ENCODE data around the gene PTDSS2.
A peak's percentile ranks its signal among the peaks of the same experiment; 100 is the strongest.
"Not testable (repeated sequence)": the region's sequence is repeated elsewhere in the genome, so short reads cannot be mapped to it uniquely, and the experiment has no call there.

PTDSS2 gene

GRCh38 chr11:452203-452744, 2.2 kb downstream of the PTDSS2 start:
- DNase-seq = no peak

GRCh38 chr11:452916-453527, 2.9 kb downstream of the PTDSS2 start:
- no peak for DNase-seq

- no peak for DNase-seq
Measured at GRCh38 chr11:453564-453963, 3.5 kb downstream of the PTDSS2 start.

- no peak for DNase-seq
Measured at GRCh38 chr11:454043-454442, 4.0 kb downstream of the PTDSS2 start.

GRCh38 chr11:454801-455565, 4.9 kb downstream of the PTDSS2 start:
- DNase-seq = no peak

- DNase-seq = no peak
Measured at GRCh38 chr11:455566-456147, 5.6 kb downstream of the PTDSS2 start.

GRCh38 chr11:456533-456932, 6.5 kb downstream of the PTDSS2 start:
- DNase-seq = peak; percentile 60

- DNase-seq = peak; percentile 40
Measured at GRCh38 chr11:457111-457760, 7.2 kb downstream of the PTDSS2 start.

GRCh38 chr11:459511-460220, 9.6 kb downstream of the PTDSS2 start:
- DNase-seq = no peak

- no peak for DNase-seq
Measured at GRCh38 chr11:460331-461199, 10.5 kb downstream of the PTDSS2 start.

- DNase-seq = no peak
Measured at GRCh38 chr11:461626-462025, 11.5 kb downstream of the PTDSS2 start.

GRCh38 chr11:462107-462890, 12.2 kb downstream of the PTDSS2 start:
- DNase-seq = no peak

GRCh38 chr11:464316-464715, 14.2 kb downstream of the PTDSS2 start:
- no peak for DNase-seq

GRCh38 chr11:465896-466530, 15.9 kb downstream of the PTDSS2 start:
- DNase-seq = no peak

GRCh38 chr11:468036-468435, 18.0 kb downstream of the PTDSS2 start:
- no peak for DNase-seq

GRCh38 chr11:468493-468892, 18.4 kb downstream of the PTDSS2 start:
- DNase-seq = no peak

GRCh38 chr11:469026-469683, 19.1 kb downstream of the PTDSS2 start:
- DNase-seq = not testable (repeated sequence)

- DNase-seq = no peak
Measured at GRCh38 chr11:469684-470560, 19.8 kb downstream of the PTDSS2 start.
